Stomach (tissue), 9 donors: ENCODE results near the gene STS. TPM values are rescaled to one million over a fixed set of nuclear protein-coding genes. Genes with fewer than 3 reads are reported as not detected.

Experiments
- DNase-seq, 2 donors: peaks; one replicate each; pipeline versions ENCODE4 v3.0.0 to v3.0.0-alpha.2; 2013 to 2019
- H3K27ac ChIP-seq, 5 donors: fragments of 200-600 bp in 4 of 5; sonication (generic) in 4 of 5; one replicate each; pipeline ENCODE4 v1.5.1; 2013 to 2019; ENCODE audit warnings: mild to moderate bottlenecking in 1 of 5, moderate library complexity in 1 of 5
- H3K27me3 ChIP-seq, 3 donors: fragments of 200-600 bp; sonication (generic); one replicate each; pipeline ENCODE4 v1.5.1; 2017 to 2019; ENCODE audit warnings: mixed run types in 1 of 3
- H3K36me3 ChIP-seq, 4 donors: fragments of 200-600 bp; sonication (generic); 1 replicate in 3 of 4; 2 replicates in 1 of 4; pipeline ENCODE4 v1.5.1; 2016 to 2019
- H3K4me1 ChIP-seq, 4 donors: fragments of 200-600 bp; sonication (generic); one replicate each; pipeline ENCODE4 v1.5.1; 2016 to 2019
- H3K4me3 ChIP-seq, 4 donors: fragments of 200-600 bp; sonication (generic) in 3 of 4; one replicate each; pipeline ENCODE4 v1.5.1; 2016 to 2019; ENCODE audit warnings: mild to moderate bottlenecking in 1 of 4
- H3K9me3 ChIP-seq, 4 donors: fragments of 200-600 bp; sonication (generic); one replicate each; pipeline ENCODE4 v1.5.1; 2016 to 2019
- EP300 ChIP-seq: sonication (generic); formaldehyde crosslinking; IDR thresholded peaks from one replicate; pipeline ENCODE4 v1.6.1; 2017; ENCODE audit warnings: antibody characterized with exemption
- POLR2A ChIP-seq, 4 donors: fragments of 450-650 bp; IDR thresholded peaks; one replicate each; pipeline ENCODE4 v1.6.1; 2016; ENCODE audit warnings: antibody characterized with exemption in 4 of 4, control low read depth in 2 of 4, mild to moderate bottlenecking in 1 of 4, moderate library complexity in 1 of 4
- POLR2AphosphoS5 ChIP-seq, 3 donors: sonication (generic); formaldehyde crosslinking; IDR thresholded peaks; one replicate each; pipeline ENCODE4 v1.6.1; 2016; ENCODE audit warnings: antibody characterized with exemption in 3 of 3
- WGBS, 5 donors: extraction: QIAGEN DNeasy Blood & Tissue Kit in 3 of 5; methylation state at CpG; one replicate each; pipeline versions ENCODE4 v1.1.5 to v1.1.7; 2013 to 2018; 5-methylcytosine and 5-hydroxymethylcytosine counted together
- intact Hi-C: fragments of 100-400 bp; cut with DNase I; formaldehyde crosslinking; loops from one replicate; pipeline ENCODE4 v1.15.1; 2023; ENCODE audit warnings: low total_unique reads
- polyA plus RNA-seq, 3 donors: library from polyadenylated mRNA; stranded (reverse); fragments of 200-250 nt; gene quantifications; one replicate each; pipeline ENCODE4 v1.2.3, GENCODE V29; 2013
- total RNA-seq, 5 donors: library from RNA; depleted of rRNA; stranded (reverse); fragments of >200 nt; gene quantifications; one replicate each; pipeline versions ENCODE4 v1.1.0 to v1.2.3, GENCODE V29; 2014 to 2016
- TF ChIP-seq, protein P1 (sequence below), 7 experiments: fragments of 450-650 bp in 4 of 7; fragments of 200-600 bp in 3 of 7; sonication (generic) in 3 of 7; IDR thresholded peaks; one replicate each; pipeline ENCODE4 v1.5.1; 2016 to 2019; ENCODE audit warnings: antibody characterized with exemption in 7 of 7, control low read depth in 2 of 7, mild to moderate bottlenecking in 1 of 7
- donor health status: healthy with polysubstance abuse.
- donor health status: Bipolar disorder and iron deficiency.
- donor health status: healthy.

STS gene
- total and polyA plus RNA-seq, 8 donors = 2.1 to 13.4 (median 7.4) TPM

DNA sequence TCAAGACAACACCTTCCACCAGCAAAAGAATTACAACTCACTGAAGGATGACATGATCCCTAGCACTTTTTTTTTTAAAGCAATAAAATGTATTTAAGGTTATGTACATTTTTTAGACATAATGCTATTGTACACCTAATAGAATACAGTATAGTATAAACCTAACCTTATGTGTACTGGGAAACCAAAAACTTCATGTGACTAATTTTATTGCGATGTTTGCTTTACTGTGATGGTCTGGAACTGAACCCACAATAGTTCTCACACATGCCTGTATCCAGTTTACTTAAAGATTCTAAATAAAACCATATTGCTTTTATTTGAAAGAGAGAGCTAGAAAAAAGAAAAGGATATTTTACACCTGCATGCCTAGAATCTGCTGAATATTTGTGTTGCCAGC, 4.4 kb upstream of the STS start:
- H3K4me1 ChIP-seq = peaks cover 0 to 26% (median 15%) of the 10 kb centered on the region in 4 donors
- no peak for DNase-seq
- peaks cover 0 to 6% (median 0%) of the 10 kb centered on the region in 4 donors for H3K9me3 ChIP-seq
- H3K27me3 ChIP-seq = no peaks in the 10 kb centered on the region
- no peak overlapping the region for H3K27ac ChIP-seq
- intact Hi-C loops = no loop called here
- 88 to 98% (median 97%) methylated on average over 1 of the region's 1 CpG for WGBS, 5 donors
- peaks cover 0 to 15% (median 0%) of the 10 kb centered on the region in 4 donors for H3K36me3 ChIP-seq
- no peak for TF ChIP-seq POLR2AphosphoS5 (IDR thresholded peaks at IDR 0.05)
- TF ChIP-seq POLR2A (IDR thresholded peaks at IDR 0.05) = no peak
- no peak for TF ChIP-seq EP300
- TF ChIP-seq, protein P1, sequence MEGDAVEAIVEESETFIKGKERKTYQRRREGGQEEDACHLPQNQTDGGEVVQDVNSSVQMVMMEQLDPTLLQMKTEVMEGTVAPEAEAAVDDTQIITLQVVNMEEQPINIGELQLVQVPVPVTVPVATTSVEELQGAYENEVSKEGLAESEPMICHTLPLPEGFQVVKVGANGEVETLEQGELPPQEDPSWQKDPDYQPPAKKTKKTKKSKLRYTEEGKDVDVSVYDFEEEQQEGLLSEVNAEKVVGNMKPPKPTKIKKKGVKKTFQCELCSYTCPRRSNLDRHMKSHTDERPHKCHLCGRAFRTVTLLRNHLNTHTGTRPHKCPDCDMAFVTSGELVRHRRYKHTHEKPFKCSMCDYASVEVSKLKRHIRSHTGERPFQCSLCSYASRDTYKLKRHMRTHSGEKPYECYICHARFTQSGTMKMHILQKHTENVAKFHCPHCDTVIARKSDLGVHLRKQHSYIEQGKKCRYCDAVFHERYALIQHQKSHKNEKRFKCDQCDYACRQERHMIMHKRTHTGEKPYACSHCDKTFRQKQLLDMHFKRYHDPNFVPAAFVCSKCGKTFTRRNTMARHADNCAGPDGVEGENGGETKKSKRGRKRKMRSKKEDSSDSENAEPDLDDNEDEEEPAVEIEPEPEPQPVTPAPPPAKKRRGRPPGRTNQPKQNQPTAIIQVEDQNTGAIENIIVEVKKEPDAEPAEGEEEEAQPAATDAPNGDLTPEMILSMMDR (IDR thresholded peaks at IDR 0.05) = no peak
- H3K4me3 ChIP-seq = no peak overlapping the region

DNA sequence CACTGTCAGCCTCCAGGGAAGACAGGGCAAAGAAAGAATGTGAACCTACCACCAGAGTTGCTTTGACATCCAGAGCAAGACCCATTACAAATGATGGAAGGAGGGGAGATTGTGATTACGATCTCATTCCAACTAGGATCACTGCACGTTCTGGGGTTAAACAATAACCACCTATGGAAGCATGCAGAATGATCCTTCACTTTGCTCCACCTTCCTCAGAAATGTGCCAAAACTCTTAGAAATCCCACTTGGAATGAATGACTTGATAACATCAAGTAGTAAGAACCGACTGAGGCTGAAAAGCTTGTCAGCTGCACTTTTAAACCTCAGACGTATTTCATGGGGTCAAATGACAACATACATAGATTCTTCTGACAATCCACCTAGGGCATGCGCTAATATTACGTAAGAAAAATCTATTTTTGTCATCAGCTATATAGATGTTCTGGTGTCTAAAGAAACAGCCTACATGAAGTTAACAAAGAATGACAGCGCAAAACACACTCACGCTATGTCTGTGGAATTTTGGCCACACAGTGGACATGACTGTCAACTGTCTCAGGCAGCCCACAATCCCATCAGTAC, 3.5 kb upstream of the STS start:
- no peaks in the 10 kb centered on the region for H3K27me3 ChIP-seq
- peaks cover 0 to 31% (median 15%) of the 10 kb centered on the region in 4 donors for H3K4me1 ChIP-seq
- intact Hi-C loops = no loop called here
- peaks cover 0 to 15% (median 0%) of the 10 kb centered on the region in 4 donors for H3K36me3 ChIP-seq
- no peak overlapping the region for H3K27ac ChIP-seq
- H3K9me3 ChIP-seq = peaks cover 0 to 6% (median 0%) of the 10 kb centered on the region in 4 donors
- TF ChIP-seq, protein P1 (IDR thresholded peaks at IDR 0.05) = no peak
- no peak for TF ChIP-seq EP300
- TF ChIP-seq POLR2A (IDR thresholded peaks at IDR 0.05) = no peak
- no peak for TF ChIP-seq POLR2AphosphoS5 (IDR thresholded peaks at IDR 0.05)
- no peak overlapping the region for H3K4me3 ChIP-seq
- 79 to 87% (median 80%) methylated on average over 8 of the region's 8 CpGs for WGBS, 5 donors
- DNase-seq = no peak

DNA sequence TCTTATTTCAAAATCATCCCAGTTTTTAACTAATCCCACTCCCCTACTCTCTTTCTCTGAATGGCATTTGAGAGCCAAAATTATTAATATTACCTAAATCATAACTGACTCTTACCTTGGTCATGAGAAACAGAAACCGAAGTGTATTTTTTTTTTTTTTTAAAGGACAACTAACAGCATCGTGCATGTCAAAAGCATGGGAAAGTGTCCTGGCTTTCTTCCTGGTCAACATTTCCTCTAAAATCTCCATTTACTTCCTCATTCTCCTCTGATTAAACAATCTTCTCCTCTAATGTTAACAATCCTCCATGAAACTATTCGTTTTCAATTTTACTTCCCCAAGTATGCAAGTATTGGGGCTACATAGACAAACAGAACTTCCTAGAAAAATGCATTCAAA, 2.1 kb upstream of the STS start:
- no peak overlapping the region for H3K4me3 ChIP-seq
- peak in 1 of 2 donors; percentile 50 for DNase-seq
- peaks cover 0 to 31% (median 15%) of the 10 kb centered on the region in 4 donors for H3K4me1 ChIP-seq
- H3K27ac ChIP-seq = peak overlapping the region in 3 of 5 donors; percentile 9 to 90 (median 59)
- intact Hi-C loops = no loop called here
- peaks cover 0 to 15% (median 0%) of the 10 kb centered on the region in 4 donors for H3K36me3 ChIP-seq
- WGBS, 5 donors = 9 to 20% (median 15%) methylated on average over 3 of the region's 3 CpGs
- no peaks in the 10 kb centered on the region for H3K27me3 ChIP-seq
- peaks cover 0 to 6% (median 0%) of the 10 kb centered on the region in 4 donors for H3K9me3 ChIP-seq
- TF ChIP-seq POLR2A (IDR thresholded peaks at IDR 0.05) = no peak
- TF ChIP-seq EP300 = no peak
- TF ChIP-seq POLR2AphosphoS5 (IDR thresholded peaks at IDR 0.05) = no peak
- TF ChIP-seq, protein P1 (IDR thresholded peaks at IDR 0.05) = no peak

DNA sequence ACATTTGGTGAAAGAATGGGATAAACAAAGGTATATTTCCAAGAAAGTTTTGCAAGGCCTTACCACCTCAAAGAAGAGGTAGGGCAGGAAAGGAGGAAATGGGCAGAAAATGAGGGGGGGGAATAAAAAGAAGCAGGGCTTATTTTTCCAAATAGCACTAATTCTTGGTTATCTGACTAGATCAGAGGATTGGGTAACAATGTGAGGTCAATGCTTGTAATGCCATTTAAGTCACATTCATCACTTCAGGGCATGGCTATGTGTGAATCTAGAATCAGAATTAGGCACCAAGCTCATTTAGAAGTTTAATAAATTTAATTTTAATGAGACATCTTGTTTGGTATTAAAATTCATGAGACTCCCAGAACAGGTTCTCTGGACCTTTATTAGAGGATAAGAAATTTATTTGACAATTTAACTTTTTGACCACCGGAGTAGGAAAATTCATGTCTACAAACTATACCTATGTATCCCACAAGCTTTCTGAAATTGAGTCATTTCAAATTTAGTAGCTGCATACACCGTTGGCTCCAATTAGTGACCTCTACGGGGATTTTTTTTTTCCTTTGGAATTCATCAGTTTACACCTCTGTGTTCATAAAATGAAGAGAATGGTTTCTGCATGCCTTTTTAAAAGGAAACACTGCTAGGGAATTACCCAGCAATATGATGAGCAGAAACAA, 1.4 kb upstream of the STS start:
- Histone ChIP-seq H3K36me3 (peaks cover 0 to 10% (median 0%) of the 10 kb centered on the region in 4 donors), H3K4me1 (peaks cover 0 to 31% (median 15%) of the 10 kb centered on the region in 4 donors), H3K4me3 (no peak overlapping the region), H3K9me3 (peaks cover 0 to 6% (median 0%) of the 10 kb centered on the region in 4 donors), H3K27ac (peak overlapping the region in 3 of 5 donors; percentile 9 to 90 (median 59)), H3K27me3 (no peaks in the 10 kb centered on the region)
- no peak for DNase-seq
- TF ChIP-seq, protein P1 (IDR thresholded peaks at IDR 0.05) = no peak
- TF ChIP-seq POLR2A (IDR thresholded peaks at IDR 0.05) (no peak), EP300 (no peak), POLR2AphosphoS5 (IDR thresholded peaks at IDR 0.05) (no peak)
- 80 to 92% (median 85%) methylated on average over 3 of the region's 3 CpGs for WGBS, 5 donors
- intact Hi-C loops = no loop called here
